ENCODE measurements around the gene SHROOM3.

Gene SHROOM3

DNA sequence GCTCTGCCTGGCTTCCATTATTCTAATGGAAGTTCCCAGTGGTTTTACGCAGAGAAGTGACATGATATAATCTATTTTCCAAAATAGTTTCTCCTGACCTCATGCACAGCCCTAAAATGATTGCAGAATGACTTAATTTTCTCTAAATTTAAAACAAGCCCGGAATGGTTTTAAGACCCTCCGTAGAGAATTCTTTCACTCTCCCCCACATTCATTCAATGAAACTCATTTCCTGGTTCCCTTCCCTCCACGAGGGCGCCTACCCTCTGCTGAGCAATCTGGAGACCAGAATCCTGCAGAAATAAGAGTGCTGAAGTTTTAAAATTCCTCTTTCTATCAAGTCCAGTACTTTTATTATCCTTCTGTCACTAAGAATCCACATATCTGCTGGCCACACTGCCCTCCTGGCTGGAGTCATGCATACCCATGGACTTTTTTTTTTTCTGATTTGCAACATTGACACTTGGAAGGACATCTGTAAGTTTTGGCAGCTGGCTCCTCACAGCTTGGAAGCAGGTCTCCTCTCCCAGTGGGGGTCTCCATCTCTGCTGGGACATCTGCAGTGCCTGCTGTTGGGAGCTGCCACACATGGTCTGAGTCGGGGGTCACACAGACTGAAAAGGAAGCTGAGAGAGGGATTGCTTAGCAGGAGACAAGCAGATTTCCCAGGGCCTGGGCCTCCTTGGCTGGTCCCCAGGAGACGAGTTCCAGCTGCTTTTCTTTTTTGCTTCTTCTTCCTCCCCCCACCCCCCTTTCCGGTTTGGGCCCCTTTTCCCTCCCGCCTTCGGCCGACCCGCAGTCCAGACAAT lies 376.8 kb downstream of the SHROOM3 start:
- DNase-seq = no peak
- TF ChIP-seq CTCF (IDR thresholded peaks at IDR 0.05; ENCODE audit: low read depth, low read length) = no peak

GRCh38 chr4:76813070-76813469 lies 378.0 kb downstream of the SHROOM3 start:
- no peak for TF ChIP-seq CTCF (IDR thresholded peaks at IDR 0.05; ENCODE audit: low read depth, low read length)
- no peaks in the 10 kb centered on the region for H3K27me3 ChIP-seq
- H3K9me3 ChIP-seq = 0 out of 2 replicates have a peak, but pooled peaks cover 3% of the 10 kb centered on the region
- H3K36me3 ChIP-seq = no peaks in the 10 kb centered on the region
- no peak overlapping the region for H3K4me3 ChIP-seq (ENCODE audit: low read depth, low read length)
- no peak for DNase-seq
- no peaks in the 10 kb centered on the region for H3K4me1 ChIP-seq

More for the DNA sequence above, 376.8 kb downstream of the SHROOM3 start:
- Histone ChIP-seq H3K4me3 (ENCODE audit: low read depth, low read length) (no peak overlapping the region), H3K9me3 (0 out of 2 replicates have a peak, but pooled peaks cover 3% of the 10 kb centered on the region), H3K36me3 (no peaks in the 10 kb centered on the region), H3K4me1 (no peaks in the 10 kb centered on the region), H3K27me3 (no peaks in the 10 kb centered on the region)

- TF ChIP-seq CTCF (IDR thresholded peaks at IDR 0.05; ENCODE audit: low read depth, low read length) = no peak
- H3K4me1 ChIP-seq = no peaks in the 10 kb centered on the region
- H3K36me3 ChIP-seq = no peaks in the 10 kb centered on the region
- no peaks in the 10 kb centered on the region for H3K9me3 ChIP-seq
- no peak overlapping the region for H3K4me3 ChIP-seq (ENCODE audit: low read depth, low read length)
- DNase-seq = no peak
- H3K27me3 ChIP-seq = peaks cover 4% of the 10 kb centered on the region; the same call in 1 of the 2 replicates
Observed at GRCh38 chr4:76821641-76822040, 386.6 kb downstream of the SHROOM3 start.

DNA sequence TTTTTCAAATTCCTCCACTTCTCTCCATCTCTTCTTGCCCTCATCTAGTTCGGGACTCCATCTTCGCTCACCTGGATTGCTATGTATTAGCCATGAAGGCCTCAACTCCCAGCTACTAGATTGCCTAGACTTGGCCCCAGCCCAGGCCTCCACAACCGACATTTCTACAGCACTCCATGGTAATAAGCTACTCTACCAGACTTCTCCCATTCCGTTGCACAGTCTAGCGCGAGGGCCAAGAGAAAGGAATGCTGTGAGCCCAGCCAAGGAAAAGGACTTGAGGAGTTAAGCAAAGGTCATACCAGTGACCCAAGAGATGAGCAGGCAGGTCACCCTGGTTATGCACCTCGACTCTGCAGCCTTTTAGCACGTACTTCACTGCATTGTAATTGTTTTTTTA lies 387.3 kb downstream of the SHROOM3 start:
- H3K36me3 ChIP-seq = no peaks in the 10 kb centered on the region
- no peaks in the 10 kb centered on the region for H3K4me1 ChIP-seq
- H3K9me3 ChIP-seq = no peaks in the 10 kb centered on the region
- no peak overlapping the region for H3K4me3 ChIP-seq (ENCODE audit: low read depth, low read length)
- no peak for DNase-seq
- H3K27me3 ChIP-seq = peaks cover 4% of the 10 kb centered on the region; the same call in 1 of the 2 replicates
- no peak for TF ChIP-seq CTCF (IDR thresholded peaks at IDR 0.05; ENCODE audit: low read depth, low read length)

DNA sequence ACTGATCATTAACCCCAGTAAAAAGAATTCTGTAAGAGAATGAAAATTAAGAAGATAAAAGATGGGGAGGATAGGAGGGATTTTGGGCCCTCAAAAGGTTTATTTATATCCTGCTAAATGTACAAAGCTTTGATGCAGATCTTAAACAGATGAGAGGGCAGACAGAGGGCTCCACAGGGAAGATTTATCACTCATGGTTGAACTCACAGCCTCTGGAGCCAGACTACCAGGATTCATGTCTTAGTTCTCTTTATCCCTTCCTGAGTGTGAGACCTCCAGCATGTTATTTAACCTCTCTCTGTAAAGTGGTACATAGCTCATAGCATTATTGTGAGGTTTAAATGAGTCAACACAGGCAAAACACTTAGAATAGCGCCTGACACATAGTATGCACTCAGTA lies 388.5 kb downstream of the SHROOM3 start:
- DNase-seq = no peak
- no peak for TF ChIP-seq CTCF (IDR thresholded peaks at IDR 0.05; ENCODE audit: low read depth, low read length)
- Histone ChIP-seq H3K36me3 (no peaks in the 10 kb centered on the region), H3K27me3 (peaks cover 4% of the 10 kb centered on the region; the same call in 1 of the 2 replicates), H3K4me3 (ENCODE audit: low read depth, low read length) (no peak overlapping the region), H3K9me3 (no peaks in the 10 kb centered on the region), H3K4me1 (no peaks in the 10 kb centered on the region)

GRCh38 chr4:76830612-76830963 lies 395.6 kb downstream of the SHROOM3 start:
- Histone ChIP-seq H3K4me3 (ENCODE audit: low read depth, low read length) (no peak overlapping the region), H3K4me1 (no peaks in the 10 kb centered on the region), H3K9me3 (no peaks in the 10 kb centered on the region), H3K27me3 (no peaks in the 10 kb centered on the region; the same call in 1 of the 2 replicates), H3K36me3 (no peaks in the 10 kb centered on the region)
- DNase-seq = no peak
- no peak for TF ChIP-seq CTCF (IDR thresholded peaks at IDR 0.05; ENCODE audit: low read depth, low read length)

All from BE2C (cell line).